Sigmoid colon (tissue), 7 donors: ENCODE data around the gene CEP57L1. TPM values are rescaled to one million over a fixed set of nuclear protein-coding genes. Genes with fewer than 3 reads are reported as not detected.

Experiments
- DNase-seq: peaks from one replicate; pipeline ENCODE4 v3.0.0-alpha.2; 2019
- H3K27ac ChIP-seq, 4 donors: fragments of 200-600 bp; sonication (generic); one replicate each; pipeline ENCODE4 v1.5.1; 2016 to 2019; ENCODE audit warnings: mild to moderate bottlenecking in 1 of 4
- H3K27me3 ChIP-seq, 3 donors: fragments of 200-600 bp; sonication (generic); one replicate each; pipeline ENCODE4 v1.5.1; 2019; ENCODE audit warnings: mild to moderate bottlenecking in 1 of 3
- H3K36me3 ChIP-seq, 4 donors: fragments of 200-600 bp; sonication (generic); one replicate each; pipeline ENCODE4 v1.5.1; 2016 to 2019
- H3K4me1 ChIP-seq, 4 donors: fragments of 200-600 bp; sonication (generic); one replicate each; pipeline ENCODE4 v1.5.1; 2017 to 2019
- H3K4me3 ChIP-seq, 4 donors: fragments of 200-600 bp; sonication (generic); one replicate each; pipeline ENCODE4 v1.5.1; 2017 to 2019; ENCODE audit warnings: mild to moderate bottlenecking in 2 of 4, moderate library complexity in 1 of 4
- H3K9me3 ChIP-seq, 4 donors: fragments of 200-600 bp in 3 of 4; sonication (generic) in 3 of 4; one replicate each; pipeline versions ENCODE4 v1.5.1 to v1.6.1; 2013 to 2019
- CTCF ChIP-seq, 4 experiments: fragments of 450-650 bp in 3 of 4; fragments of 200-600 bp in 1 of 4; IDR thresholded peaks; one replicate each; pipeline ENCODE4 v1.5.1; 2016 to 2019; ENCODE audit warnings: antibody characterized with exemption in 4 of 4, mild to moderate bottlenecking in 3 of 4, moderate library complexity in 2 of 4
- EP300 ChIP-seq, 4 donors: sonication (generic); formaldehyde crosslinking; IDR thresholded peaks; one replicate each; pipeline ENCODE4 v1.6.1; 2017; ENCODE audit warnings: antibody characterized with exemption in 4 of 4
- POLR2A ChIP-seq, 2 donors: fragments of 450-650 bp; IDR thresholded peaks; one replicate each; pipeline ENCODE4 v1.6.1; 2016; ENCODE audit warnings: antibody characterized with exemption in 2 of 2, mild to moderate bottlenecking in 2 of 2, moderate library complexity in 2 of 2
- POLR2AphosphoS5 ChIP-seq, 4 donors: sonication (generic); formaldehyde crosslinking; IDR thresholded peaks; one replicate each; pipeline ENCODE4 v1.6.1; 2017; ENCODE audit warnings: antibody characterized with exemption in 4 of 4
- WGBS, 2 donors: extraction: QIAGEN DNeasy Blood & Tissue Kit; methylation state at CpG; one replicate each; pipeline ENCODE4 v1.1.7; 2013; 5-methylcytosine and 5-hydroxymethylcytosine counted together
- intact Hi-C: fragments of 100-400 bp; cut with DNase I; formaldehyde crosslinking; loops from one replicate; pipeline ENCODE4 v1.15.1; 2023
- polyA plus RNA-seq, 3 donors: library from polyadenylated mRNA; stranded (reverse); fragments of 200-250 nt; gene quantifications; one replicate each; pipeline ENCODE4 v1.2.3, GENCODE V29; 2013
- total RNA-seq, 4 donors: library from RNA; depleted of rRNA; stranded (reverse); fragments of >200 nt; gene quantifications; one replicate each; pipeline ENCODE4 v1.1.0, GENCODE V29; 2016
- donor health status: healthy with polysubstance abuse.
- donor health status: Bipolar disorder and iron deficiency.
- donor health status: healthy.

Gene CEP57L1
- total and polyA plus RNA-seq, 7 donors, result 5.4 to 21.0 (median 12.6) TPM

GRCh38 chr6:109179507-109179906, 84.2 kb downstream of the CEP57L1 start:
- no peak for DNase-seq
- Histone ChIP-seq H3K4me3 (no peak overlapping the region), H3K27ac (no peak overlapping the region), H3K4me1 (no peaks in the 10 kb centered on the region), H3K27me3 (peaks cover 0 to 6% (median 3%) of the 10 kb centered on the region in 3 donors), H3K36me3 (no peaks in the 10 kb centered on the region), H3K9me3 (no peaks in the 10 kb centered on the region)
- WGBS, 2 donors, result 68 to 79% methylated on average over 1 of the region's 1 CpG
- no peak for TF ChIP-seq CTCF (IDR thresholded peaks at IDR 0.05)
- TF ChIP-seq POLR2A (IDR thresholded peaks at IDR 0.05), result no peak
- TF ChIP-seq POLR2AphosphoS5 (IDR thresholded peaks at IDR 0.05), result no peak
- TF ChIP-seq EP300 (IDR thresholded peaks at IDR 0.05), result no peak
- intact Hi-C loops, result no loop called here

- H3K36me3 ChIP-seq, result no peaks in the 10 kb centered on the region
- intact Hi-C loops, result no loop called here
- no peak overlapping the region for H3K27ac ChIP-seq
- H3K27me3 ChIP-seq, result peaks cover 0 to 6% (median 3%) of the 10 kb centered on the region in 3 donors
- 13 to 46% methylated on average over 2 of the region's 2 CpGs for WGBS, 2 donors
- H3K9me3 ChIP-seq, result no peaks in the 10 kb centered on the region
- no peak overlapping the region for H3K4me3 ChIP-seq
- H3K4me1 ChIP-seq, result no peaks in the 10 kb centered on the region
- TF ChIP-seq POLR2A (IDR thresholded peaks at IDR 0.05) (no peak), EP300 (IDR thresholded peaks at IDR 0.05) (no peak), POLR2AphosphoS5 (IDR thresholded peaks at IDR 0.05) (no peak), CTCF (IDR thresholded peaks at IDR 0.05) (no peak)
- DNase-seq, result no peak
These were observed 87.3 kb downstream of the CEP57L1 start for GRCh38 chr6:109182578-109182977.

- 21 to 28% methylated on average over 2 of the region's 2 CpGs for WGBS, 2 donors
- no peaks in the 10 kb centered on the region for H3K36me3 ChIP-seq
- DNase-seq, result no peak
- peaks cover 0 to 6% (median 3%) of the 10 kb centered on the region in 3 donors for H3K27me3 ChIP-seq
- no peak overlapping the region for H3K4me3 ChIP-seq
- H3K4me1 ChIP-seq, result no peaks in the 10 kb centered on the region
- intact Hi-C loops, result no loop called here
- H3K9me3 ChIP-seq, result no peaks in the 10 kb centered on the region
- no peak overlapping the region for H3K27ac ChIP-seq
- TF ChIP-seq EP300 (IDR thresholded peaks at IDR 0.05) (no peak), CTCF (IDR thresholded peaks at IDR 0.05) (no peak), POLR2AphosphoS5 (IDR thresholded peaks at IDR 0.05) (no peak), POLR2A (IDR thresholded peaks at IDR 0.05) (no peak)
These were observed 87.9 kb downstream of the CEP57L1 start for GRCh38 chr6:109183109-109183650.

- H3K36me3 ChIP-seq, result no peaks in the 10 kb centered on the region
These were observed 89.3 kb downstream of the CEP57L1 start for GRCh38 chr6:109184638-109185037.

More at GRCh38 chr6:109184638-109185037, 89.3 kb downstream of the CEP57L1 start:
- Histone ChIP-seq H3K4me3 (no peak overlapping the region), H3K4me1 (no peaks in the 10 kb centered on the region), H3K27ac (no peak overlapping the region), H3K9me3 (no peaks in the 10 kb centered on the region), H3K27me3 (peaks cover 0 to 6% (median 0%) of the 10 kb centered on the region in 3 donors)
- intact Hi-C loops, result loop anchor here (5.0 kb wide), 2 partner anchors 113 to 213 kb away; no protein-coding TSS in a partner anchor
- TF ChIP-seq CTCF (IDR thresholded peaks at IDR 0.05) (no peak), POLR2AphosphoS5 (IDR thresholded peaks at IDR 0.05) (no peak), POLR2A (IDR thresholded peaks at IDR 0.05) (no peak), EP300 (IDR thresholded peaks at IDR 0.05) (no peak)
- no peak for DNase-seq
- WGBS, 2 donors, result 60 to 61% methylated on average over 3 of the region's 3 CpGs
